ENCODE data around the gene GABRG3.

Gene GABRG3

GRCh38 chr15:26971271-26972018 is 464 bp downstream of the GABRG3 start:
- Histone ChIP-seq H3K27me3 (ENCODE audit: insufficient read depth, poor library complexity, severe bottlenecking) (peaks cover 13% of the 10 kb centered on the region), H3K27ac (replicated peaks) (no peak overlapping the region), H3K4me3 (replicated peaks; ENCODE audit: insufficient read depth, low read length) (no peak overlapping the region)
- DNase-seq (ENCODE audit: low read depth in 1 of 2, low spot score in 1 of 2) = no peak
- TF ChIP-seq POLR2AphosphoS5 (IDR thresholded peaks at IDR 0.05; ENCODE audit: low read depth) (no peak), SPI1 (IDR thresholded peaks at IDR 0.05; ENCODE audit: borderline replicate concordance, low read depth) (no peak), CTCF (IDR thresholded peaks at IDR 0.05; ENCODE audit: insufficient read depth, low read length) (no peak), REST (IDR thresholded peaks at IDR 0.05; ENCODE audit: insufficient replicate concordance, low read depth) (no peak), GABPA (IDR thresholded peaks at IDR 0.05; ENCODE audit: low read depth) (no peak)

GRCh38 chr15:26972636-26973035 is 1.7 kb downstream of the GABRG3 start:
- DNase-seq (ENCODE audit: low read depth in 1 of 2, low spot score in 1 of 2) = no peak
- Histone ChIP-seq H3K27ac (replicated peaks) (no peak overlapping the region), H3K27me3 (ENCODE audit: insufficient read depth, poor library complexity, severe bottlenecking) (peaks cover 13% of the 10 kb centered on the region), H3K4me3 (replicated peaks; ENCODE audit: insufficient read depth, low read length) (no peak overlapping the region)
- TF ChIP-seq CTCF (IDR thresholded peaks at IDR 0.05; ENCODE audit: insufficient read depth, low read length) (no peak), SPI1 (IDR thresholded peaks at IDR 0.05; ENCODE audit: borderline replicate concordance, low read depth) (no peak), GABPA (IDR thresholded peaks at IDR 0.05; ENCODE audit: low read depth) (no peak), REST (IDR thresholded peaks at IDR 0.05; ENCODE audit: insufficient replicate concordance, low read depth) (no peak), POLR2AphosphoS5 (IDR thresholded peaks at IDR 0.05; ENCODE audit: low read depth) (no peak)

GRCh38 chr15:26974120-26974780 is 3.3 kb downstream of the GABRG3 start:
- no peak for DNase-seq (ENCODE audit: low read depth in 1 of 2, low spot score in 1 of 2)
- Histone ChIP-seq H3K27me3 (ENCODE audit: insufficient read depth, poor library complexity, severe bottlenecking) (peaks cover 11% of the 10 kb centered on the region), H3K4me3 (replicated peaks; ENCODE audit: insufficient read depth, low read length) (no peak overlapping the region), H3K27ac (replicated peaks) (no peak overlapping the region)
- TF ChIP-seq SPI1 (IDR thresholded peaks at IDR 0.05; ENCODE audit: borderline replicate concordance, low read depth) (no peak), GABPA (IDR thresholded peaks at IDR 0.05; ENCODE audit: low read depth) (no peak), REST (IDR thresholded peaks at IDR 0.05; ENCODE audit: insufficient replicate concordance, low read depth) (no peak), CTCF (IDR thresholded peaks at IDR 0.05; ENCODE audit: insufficient read depth, low read length) (no peak), POLR2AphosphoS5 (IDR thresholded peaks at IDR 0.05; ENCODE audit: low read depth) (no peak)

Measured in HL-60 (cell line).